ENCODE results near the gene IQSEC3. TPM values are rescaled to one million over a fixed set of nuclear protein-coding genes. Genes with fewer than 3 reads are reported as not detected.
"Not testable (repeated sequence)": the region's sequence is repeated elsewhere in the genome, so short reads cannot be mapped to it uniquely, and the experiment has no call there.

The IQSEC3 gene
- polyA plus RNA-seq, 12 donors = 1.3 to 5.3 (median 2.0) TPM; not detected in 1

- no peak for DNase-seq
Measured at GRCh38 chr12:214003-214741, 147.6 kb downstream of the IQSEC3 start, which contains the start of gene SLC6A12. TSS of gene SLC6A12 (minus strand) at chr12:214157. CDS start at chr12:209986, 4,171 bp downstream.

GRCh38 chr12:215116-215515 lies 148.5 kb downstream of the IQSEC3 start:
- no peak for DNase-seq

- DNase-seq = not testable (repeated sequence)
Measured at GRCh38 chr12:217029-217428, 150.5 kb downstream of the IQSEC3 start.

GRCh38 chr12:218221-218620 lies 151.7 kb downstream of the IQSEC3 start:
- DNase-seq = no peak

GRCh38 chr12:218728-219590 lies 152.4 kb downstream of the IQSEC3 start:
- no peak for DNase-seq

GRCh38 chr12:219891-220352 lies 153.4 kb downstream of the IQSEC3 start:
- no peak for DNase-seq

- DNase-seq = no peak
Measured at GRCh38 chr12:220491-220890, 153.9 kb downstream of the IQSEC3 start.

- DNase-seq = no peak
Measured at GRCh38 chr12:220946-221550, 154.5 kb downstream of the IQSEC3 start.

GRCh38 chr12:221736-222135 lies 155.2 kb downstream of the IQSEC3 start:
- DNase-seq = no peak

- DNase-seq = no peak
Measured at GRCh38 chr12:223841-224240, 157.3 kb downstream of the IQSEC3 start.

- no peak for DNase-seq
Measured at GRCh38 chr12:224330-224729, 157.8 kb downstream of the IQSEC3 start.

- DNase-seq = no peak
Measured at GRCh38 chr12:225012-225411, 158.4 kb downstream of the IQSEC3 start.

GRCh38 chr12:226401-226800 lies 159.8 kb downstream of the IQSEC3 start:
- no peak for DNase-seq

GRCh38 chr12:227286-227915 lies 160.8 kb downstream of the IQSEC3 start:
- no peak for DNase-seq

Other genes starting within 250 kb of the IQSEC3 start
- gene SLC6A12, start 147.4 kb downstream of the IQSEC3 start, polyA plus RNA-seq (ENCODE audit: insufficient read length in 12 of 12) = 1 to 10 TPM in 1 of 12 donors, under 1 TPM in 9, not detected in 2; 0.27 to 1.1 (median 0.61) TPM
- gene SLC6A13, start 196.1 kb downstream of the IQSEC3 start, polyA plus RNA-seq (ENCODE audit: insufficient read length in 12 of 12) = 1 to 10 TPM in 9 of 12 donors, under 1 TPM in 1, not detected in 2; 0.98 to 5.1 (median 2.2) TPM